Heart left ventricle (tissue), 13 donors: ENCODE results near the gene COX15.

Experiments used
- POLR2A ChIP-seq, 2 donors: fragments of 450-650 bp; IDR thresholded peaks; one replicate each; pipeline ENCODE4 v1.6.1; 2017; ENCODE audit warnings: antibody characterized with exemption in 2 of 2, mild to moderate bottlenecking in 2 of 2, moderate library complexity in 2 of 2
- TF ChIP-seq, protein P1 (sequence below), 12 donors: fragments of 200-600 bp; sonication (generic) in 4 of 12; IDR thresholded peaks; one replicate each; pipeline versions ENCODE4 v1.5.0 to v1.8.0; 2018 to 2022; ENCODE audit warnings: antibody characterized with exemption in 12 of 12, mild to moderate bottlenecking in 5 of 12
- donor health status: ischemic (EF 13 %, LVEDD 7.1; RV severe dilation, severe dysfunction).
- donor health status: DM: no; HTN: yes; CAD: no.
- donor health status: DM: no; HTN: no; CAD: no.
- donor health status: ischemic (EF 25% LVEDD 6.9; RV normal size, moderate dysfunction).
- donor health status: ischemic (EF 25% LVEDD 5.7; RV mildly dilated, moderate dysfunction).
- donor health status: ischemic (EF 35%, LVEDD 5.7; RV mildly dilated, moderate dysfunction).
- donor health status: nonischemic (EF 11% LVEDD 7.7; RV severe dilation, severe dysfunction).
- donor health status: DM: yes; HTN: yes; CAD: no.
- donor health status: PGD.
- donor health status: ischemic (EF 29% LVEDD 5.4; RV normal size, mild dysfunction).
- donor health status: nonischemic (EF 23%, LVEDD 6.1; RV moderate dilation, normal function).

GRCh38 chr10:99779335-99779734 is 47.4 kb upstream of the COX15 start:
- TF ChIP-seq, protein P1, sequence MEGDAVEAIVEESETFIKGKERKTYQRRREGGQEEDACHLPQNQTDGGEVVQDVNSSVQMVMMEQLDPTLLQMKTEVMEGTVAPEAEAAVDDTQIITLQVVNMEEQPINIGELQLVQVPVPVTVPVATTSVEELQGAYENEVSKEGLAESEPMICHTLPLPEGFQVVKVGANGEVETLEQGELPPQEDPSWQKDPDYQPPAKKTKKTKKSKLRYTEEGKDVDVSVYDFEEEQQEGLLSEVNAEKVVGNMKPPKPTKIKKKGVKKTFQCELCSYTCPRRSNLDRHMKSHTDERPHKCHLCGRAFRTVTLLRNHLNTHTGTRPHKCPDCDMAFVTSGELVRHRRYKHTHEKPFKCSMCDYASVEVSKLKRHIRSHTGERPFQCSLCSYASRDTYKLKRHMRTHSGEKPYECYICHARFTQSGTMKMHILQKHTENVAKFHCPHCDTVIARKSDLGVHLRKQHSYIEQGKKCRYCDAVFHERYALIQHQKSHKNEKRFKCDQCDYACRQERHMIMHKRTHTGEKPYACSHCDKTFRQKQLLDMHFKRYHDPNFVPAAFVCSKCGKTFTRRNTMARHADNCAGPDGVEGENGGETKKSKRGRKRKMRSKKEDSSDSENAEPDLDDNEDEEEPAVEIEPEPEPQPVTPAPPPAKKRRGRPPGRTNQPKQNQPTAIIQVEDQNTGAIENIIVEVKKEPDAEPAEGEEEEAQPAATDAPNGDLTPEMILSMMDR (IDR thresholded peaks at IDR 0.05), result no peak
- no peak for TF ChIP-seq POLR2A (IDR thresholded peaks at IDR 0.05)
